D721Med (cell line): ENCODE measurements around the gene MGAT2.
"Not testable (repeated sequence)": the region's sequence is repeated elsewhere in the genome, so short reads cannot be mapped to it uniquely, and the experiment has no call there.

ENCODE experiments used
- DNase-seq: peaks from one replicate; pipeline ENCODE4 v3.0.0; 2011; ENCODE audit warnings: low spot score; ENCODE audit not compliant: insufficient read length
- FAIRE-seq: peaks from 2 replicates; lab custom pipeline; 2011; peaks lifted over from hg19 to GRCh38; lab: Jason Lieb, UNC
- TF ChIP-seq, protein P1 (sequence below): IDR thresholded peaks from 2 replicates; pipeline ENCODE4 v1.5.1; 2012; ENCODE audit warnings: mild to moderate bottlenecking, control low read depth; ENCODE audit not compliant: insufficient read depth; ENCODE audit errors: missing control alignments

MGAT2 gene

DNA sequence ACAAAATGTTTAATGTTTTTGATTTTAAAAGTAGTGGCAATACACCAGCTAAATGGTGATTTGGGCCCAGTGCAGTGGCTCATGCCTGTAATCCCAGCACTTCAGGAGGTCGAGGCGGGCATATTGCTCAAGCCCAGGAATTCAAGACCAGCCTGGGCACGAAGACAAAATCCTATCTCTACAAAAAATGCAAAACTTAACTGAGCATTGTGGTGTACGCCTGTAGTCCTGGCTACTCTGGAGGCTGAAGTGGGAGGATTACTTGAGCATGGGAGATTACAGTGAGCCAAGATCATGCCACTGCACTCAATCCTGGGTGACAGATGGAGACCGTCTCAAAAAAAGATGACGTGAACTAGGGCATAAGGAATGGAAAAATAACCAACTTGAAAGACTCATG lies 4.8 kb upstream of the MGAT2 start:
- TF ChIP-seq, protein P1, sequence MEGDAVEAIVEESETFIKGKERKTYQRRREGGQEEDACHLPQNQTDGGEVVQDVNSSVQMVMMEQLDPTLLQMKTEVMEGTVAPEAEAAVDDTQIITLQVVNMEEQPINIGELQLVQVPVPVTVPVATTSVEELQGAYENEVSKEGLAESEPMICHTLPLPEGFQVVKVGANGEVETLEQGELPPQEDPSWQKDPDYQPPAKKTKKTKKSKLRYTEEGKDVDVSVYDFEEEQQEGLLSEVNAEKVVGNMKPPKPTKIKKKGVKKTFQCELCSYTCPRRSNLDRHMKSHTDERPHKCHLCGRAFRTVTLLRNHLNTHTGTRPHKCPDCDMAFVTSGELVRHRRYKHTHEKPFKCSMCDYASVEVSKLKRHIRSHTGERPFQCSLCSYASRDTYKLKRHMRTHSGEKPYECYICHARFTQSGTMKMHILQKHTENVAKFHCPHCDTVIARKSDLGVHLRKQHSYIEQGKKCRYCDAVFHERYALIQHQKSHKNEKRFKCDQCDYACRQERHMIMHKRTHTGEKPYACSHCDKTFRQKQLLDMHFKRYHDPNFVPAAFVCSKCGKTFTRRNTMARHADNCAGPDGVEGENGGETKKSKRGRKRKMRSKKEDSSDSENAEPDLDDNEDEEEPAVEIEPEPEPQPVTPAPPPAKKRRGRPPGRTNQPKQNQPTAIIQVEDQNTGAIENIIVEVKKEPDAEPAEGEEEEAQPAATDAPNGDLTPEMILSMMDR, result no peak
- no peak for DNase-seq
- no peak for FAIRE-seq

DNA sequence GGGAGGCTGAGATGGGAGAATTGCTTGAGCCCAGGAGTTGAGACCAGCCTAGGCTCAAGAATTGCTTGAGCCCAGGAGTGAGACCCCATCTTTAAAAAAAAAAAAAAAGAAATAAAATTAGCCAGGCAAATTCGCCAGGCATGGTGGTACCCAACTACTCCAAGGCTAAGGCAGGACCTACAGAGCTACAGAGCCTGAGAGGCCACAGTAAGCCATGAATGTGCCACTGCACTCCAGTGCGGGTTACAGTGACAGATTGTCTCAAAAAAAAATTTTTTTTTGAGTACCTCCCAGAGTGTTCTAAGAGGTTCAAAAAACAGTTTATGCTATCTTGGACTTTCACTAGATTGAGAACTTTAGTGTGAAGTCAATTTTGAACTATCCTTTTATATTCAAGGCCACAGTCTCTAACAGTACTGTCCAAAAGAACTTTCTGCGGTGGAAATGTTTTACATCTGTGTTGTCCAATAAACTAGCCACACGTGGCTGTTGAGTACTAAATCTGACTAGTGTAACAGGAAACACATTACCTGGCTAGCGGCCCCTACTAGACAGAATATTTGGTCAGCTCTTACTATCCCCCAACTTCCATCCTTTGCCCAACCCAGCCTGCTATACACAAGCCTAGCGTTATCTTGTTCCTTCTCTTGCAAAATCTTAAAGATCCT lies 2.6 kb upstream of the MGAT2 start:
- FAIRE-seq, result no peak
- DNase-seq, result no peak
- TF ChIP-seq, protein P1, result no peak

DNA sequence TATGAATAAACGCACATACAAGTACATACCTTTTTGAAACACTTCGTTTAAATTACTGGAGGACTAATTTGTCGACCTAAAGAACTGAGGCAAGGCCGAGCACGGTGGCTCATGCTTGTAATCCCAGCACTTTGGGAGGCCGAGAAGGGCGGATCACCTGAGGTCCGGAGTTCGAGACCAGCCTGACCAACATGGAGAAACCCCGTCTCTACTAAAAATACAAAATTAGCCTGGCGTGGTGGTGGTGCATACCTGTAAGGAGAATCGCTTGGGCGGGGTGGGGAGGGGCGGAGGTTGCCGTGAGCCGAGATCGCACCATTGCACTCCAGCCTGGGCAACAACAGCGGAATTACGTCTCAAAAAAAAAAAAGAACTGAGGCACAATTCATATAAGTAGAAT lies 1.3 kb upstream of the MGAT2 start:
- FAIRE-seq, DNase-seq: not testable (repeated sequence)

DNA sequence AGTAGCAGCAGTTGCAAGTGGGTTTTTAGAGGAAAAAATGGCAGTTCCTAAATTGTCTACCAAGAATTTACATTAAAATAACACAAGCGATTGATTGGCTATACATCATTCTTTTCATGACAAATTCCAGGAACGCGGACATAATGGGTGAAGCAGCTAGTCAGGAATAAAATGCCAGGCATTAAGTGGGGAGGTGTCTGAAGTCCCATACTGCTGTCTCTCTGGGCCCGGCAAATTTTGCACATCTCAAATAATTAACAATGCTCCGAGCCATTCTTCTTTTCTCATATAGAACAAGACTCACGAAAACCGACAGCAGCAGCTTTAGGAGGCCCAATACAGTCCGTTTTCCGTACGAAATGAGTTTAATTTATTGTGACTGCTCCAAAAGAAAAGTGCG lies 869 bp upstream of the MGAT2 start:
- DNase-seq (no peak), FAIRE-seq (no peak)
- TF ChIP-seq, protein P1, result no peak

DNA sequence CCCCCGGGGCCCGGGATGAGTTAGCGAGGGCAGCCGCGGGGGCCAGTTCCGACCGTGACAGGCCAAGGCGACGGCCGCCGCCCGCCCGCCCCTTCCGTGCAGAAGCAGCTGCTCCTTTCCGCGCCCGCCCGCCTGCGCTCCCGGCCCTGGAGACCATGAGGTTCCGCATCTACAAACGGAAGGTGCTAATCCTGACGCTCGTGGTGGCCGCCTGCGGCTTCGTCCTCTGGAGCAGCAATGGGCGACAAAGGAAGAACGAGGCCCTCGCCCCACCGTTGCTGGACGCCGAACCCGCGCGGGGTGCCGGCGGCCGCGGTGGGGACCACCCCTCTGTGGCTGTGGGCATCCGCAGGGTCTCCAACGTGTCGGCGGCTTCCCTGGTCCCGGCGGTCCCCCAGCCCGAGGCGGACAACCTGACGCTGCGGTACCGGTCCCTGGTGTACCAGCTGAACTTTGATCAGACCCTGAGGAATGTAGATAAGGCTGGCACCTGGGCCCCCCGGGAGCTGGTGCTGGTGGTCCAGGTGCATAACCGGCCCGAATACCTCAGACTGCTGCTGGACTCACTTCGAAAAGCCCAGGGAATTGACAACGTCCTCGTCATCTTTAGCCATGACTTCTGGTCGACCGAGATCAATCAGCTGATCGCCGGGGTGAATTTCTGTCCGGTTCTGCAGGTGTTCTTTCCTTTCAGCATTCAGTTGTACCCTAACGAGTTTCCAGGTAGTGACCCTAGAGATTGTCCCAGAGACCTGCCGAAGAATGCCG lies 699 bp downstream of the MGAT2 start:
- FAIRE-seq (no peak), DNase-seq (no peak)

DNA sequence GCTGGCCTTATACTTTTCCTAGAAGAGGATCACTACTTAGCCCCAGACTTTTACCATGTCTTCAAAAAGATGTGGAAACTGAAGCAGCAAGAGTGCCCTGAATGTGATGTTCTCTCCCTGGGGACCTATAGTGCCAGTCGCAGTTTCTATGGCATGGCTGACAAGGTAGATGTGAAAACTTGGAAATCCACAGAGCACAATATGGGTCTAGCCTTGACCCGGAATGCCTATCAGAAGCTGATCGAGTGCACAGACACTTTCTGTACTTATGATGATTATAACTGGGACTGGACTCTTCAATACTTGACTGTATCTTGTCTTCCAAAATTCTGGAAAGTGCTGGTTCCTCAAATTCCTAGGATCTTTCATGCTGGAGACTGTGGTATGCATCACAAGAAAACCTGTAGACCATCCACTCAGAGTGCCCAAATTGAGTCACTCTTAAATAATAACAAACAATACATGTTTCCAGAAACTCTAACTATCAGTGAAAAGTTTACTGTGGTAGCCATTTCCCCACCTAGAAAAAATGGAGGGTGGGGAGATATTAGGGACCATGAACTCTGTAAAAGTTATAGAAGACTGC lies 1.5 kb downstream of the MGAT2 start:
- DNase-seq (no peak), FAIRE-seq (no peak)
- TF ChIP-seq, protein P1, result no peak

More for the DNA sequence above, 699 bp downstream of the MGAT2 start:
- TF ChIP-seq, protein P1, result no peak

DNA sequence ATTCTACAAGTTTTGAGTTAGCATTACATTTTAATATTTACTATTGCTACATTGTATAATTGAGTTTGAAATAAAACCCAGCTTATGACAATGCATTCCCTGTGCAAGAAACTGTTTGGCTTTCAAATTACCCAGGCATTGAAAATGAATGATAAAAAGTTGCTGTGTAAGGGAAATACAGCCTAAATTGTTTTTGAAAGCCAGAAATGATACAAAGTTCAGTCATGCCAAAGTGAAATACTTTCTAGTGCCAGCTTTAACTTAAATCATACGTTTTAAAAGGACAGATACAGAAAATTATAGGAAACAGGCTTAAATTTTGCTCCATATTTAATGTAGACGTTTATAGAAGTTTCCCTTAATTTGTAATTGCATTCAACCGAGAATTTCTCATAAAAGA lies 2.8 kb downstream of the MGAT2 start:
- no peak for DNase-seq
- TF ChIP-seq, protein P1, result no peak
- FAIRE-seq, result no peak
